ENCODE measurements around the gene CHRNB4. TPM values are rescaled to one million over a fixed set of nuclear protein-coding genes. Genes with fewer than 3 reads are reported as not detected.

CHRNB4 gene
- total RNA-seq, 1 donor from 2014 or later, result not detected

- no peak for DNase-seq
- ChIA-PET POLR2A (no interaction called here), CTCF (interaction anchor here (2.8 kb wide), 1 partner anchor 92 kb away, joined by 11 read pairs; no protein-coding TSS in a partner anchor)
- no peak for ATAC-seq (ENCODE audit: low read depth)
- Mint-ChIP-seq H3K27ac (no peak overlapping the region), H3K27me3 (peaks cover 30% of the 10 kb centered on the region), H3K4me1 (peaks cover 5% of the 10 kb centered on the region), H3K36me3 (ENCODE audit: low read depth) (no peaks in the 10 kb centered on the region), H3K4me3 (no peak overlapping the region), H3K9me3 (no peaks in the 10 kb centered on the region)
- intact Hi-C loops (cut with micrococcal nuclease), result loop anchor here (1.0 to 10.0 kb wide), 3 partner anchors 91 to 566 kb away; partner anchors contain the start of gene ADAMTS7
- TF ChIP-seq CTCF (IDR thresholded peaks at IDR 0.05), result no peak
Observed at GRCh38 chr15:78618064-78618463, 22.9 kb downstream of the CHRNB4 start.

- Mint-ChIP-seq H3K9me3 (no peaks in the 10 kb centered on the region), H3K27ac (no peak overlapping the region), H3K27me3 (peaks cover 26% of the 10 kb centered on the region), H3K4me3 (no peak overlapping the region), H3K4me1 (peaks cover 5% of the 10 kb centered on the region), H3K36me3 (ENCODE audit: low read depth) (no peaks in the 10 kb centered on the region)
- intact Hi-C loops (cut with micrococcal nuclease), result loop anchor here (10.0 kb wide), 1 partner anchor 197 kb away; the partner anchor contains the start of gene ADAMTS7
- no peak for TF ChIP-seq CTCF (IDR thresholded peaks at IDR 0.05)
- no peak for DNase-seq
- ChIA-PET POLR2A (no interaction called here), CTCF (interaction anchor here (2.8 kb wide), 1 partner anchor 92 kb away, joined by 11 read pairs; no protein-coding TSS in a partner anchor)
- ATAC-seq (ENCODE audit: low read depth), result no peak
Observed at GRCh38 chr15:78617516-78617915, 23.5 kb downstream of the CHRNB4 start.

GRCh38 chr15:78617076-78617475 is 23.9 kb downstream of the CHRNB4 start:
- ChIA-PET POLR2A (no interaction called here), CTCF (no interaction called here)
- intact Hi-C loops (cut with micrococcal nuclease), result loop anchor here (10.0 kb wide), 1 partner anchor 198 kb away; the partner anchor contains the start of gene ADAMTS7
- TF ChIP-seq CTCF (IDR thresholded peaks at IDR 0.05), result no peak
- Mint-ChIP-seq H3K27ac (no peak overlapping the region), H3K27me3 (peaks cover 23% of the 10 kb centered on the region), H3K36me3 (ENCODE audit: low read depth) (no peaks in the 10 kb centered on the region), H3K4me1 (peaks cover 5% of the 10 kb centered on the region), H3K4me3 (no peak overlapping the region), H3K9me3 (no peaks in the 10 kb centered on the region)
- ATAC-seq (ENCODE audit: low read depth), result no peak
- no peak for DNase-seq

GRCh38 chr15:78616506-78616905 is 24.5 kb downstream of the CHRNB4 start:
- CTCF ChIA-PET, result interaction anchor here (1.5 to 1.7 kb wide), 2 partner anchors 23 to 93 kb away, joined by 3 to 7 read pairs; no protein-coding TSS in a partner anchor
- POLR2A ChIA-PET, result no interaction called here
- H3K4me3 Mint-ChIP-seq, result no peak overlapping the region
- intact Hi-C loops (cut with micrococcal nuclease), result loop anchor here (10.0 kb wide), 1 partner anchor 198 kb away; the partner anchor contains the start of gene ADAMTS7
- H3K27ac Mint-ChIP-seq, result no peak overlapping the region
- no peaks in the 10 kb centered on the region for H3K9me3 Mint-ChIP-seq
- ATAC-seq (ENCODE audit: low read depth) (no peak), DNase-seq (no peak)
- no peaks in the 10 kb centered on the region for H3K36me3 Mint-ChIP-seq (ENCODE audit: low read depth)
- H3K27me3 Mint-ChIP-seq, result peaks cover 18% of the 10 kb centered on the region
- peaks cover 5% of the 10 kb centered on the region for H3K4me1 Mint-ChIP-seq
- TF ChIP-seq CTCF (IDR thresholded peaks at IDR 0.05), result no peak

DNA sequence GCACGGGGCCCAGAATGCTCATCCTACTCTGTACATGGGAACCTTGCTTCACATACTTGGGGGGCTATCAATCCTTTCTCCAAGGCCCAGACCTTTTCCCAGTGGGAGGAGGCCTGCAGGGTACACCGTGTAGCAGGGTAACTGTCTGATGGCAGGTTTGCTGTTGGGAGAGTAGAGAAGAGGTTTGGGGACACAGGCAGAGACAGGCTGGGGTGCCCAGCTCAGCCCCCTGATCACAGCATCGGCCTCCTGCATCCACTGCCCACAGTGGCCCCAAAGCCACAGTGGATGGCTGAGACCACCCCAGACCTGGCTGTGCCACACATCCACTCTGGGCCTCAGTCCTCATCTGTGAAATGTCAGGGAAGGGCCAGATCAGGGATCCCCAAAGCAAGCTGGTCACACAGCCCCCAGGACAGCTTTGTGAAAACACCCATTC is 25.8 kb downstream of the CHRNB4 start:
- intact Hi-C loops (cut with micrococcal nuclease), result loop anchor here (10.0 kb wide), 1 partner anchor 200 kb away; the partner anchor contains the start of gene ADAMTS7
- peaks cover 5% of the 10 kb centered on the region for H3K4me1 Mint-ChIP-seq
- H3K27me3 Mint-ChIP-seq, result peaks cover 15% of the 10 kb centered on the region
- ATAC-seq (ENCODE audit: low read depth), result no peak
- H3K36me3 Mint-ChIP-seq (ENCODE audit: low read depth), result no peaks in the 10 kb centered on the region
- H3K27ac Mint-ChIP-seq, result no peak overlapping the region
- TF ChIP-seq CTCF (IDR thresholded peaks at IDR 0.05), result no peak
- H3K9me3 Mint-ChIP-seq, result no peaks in the 10 kb centered on the region
- no peak overlapping the region for H3K4me3 Mint-ChIP-seq
- CTCF ChIA-PET, result interaction anchor here (0.9 to 1.7 kb wide), 3 partner anchors 25 to 136 kb away, joined by 3 to 7 read pairs (median 3); no protein-coding TSS in a partner anchor
- POLR2A ChIA-PET, result no interaction called here
- no peak for DNase-seq
